NT2/D1 (cell line): ENCODE results near the gene PPM1A.
A peak's percentile ranks its signal among the peaks of the same experiment; 100 is the strongest.

Experiments
- DNase-seq: peaks from one replicate; pipeline ENCODE4 v3.0.0-alpha.2; 2011; ENCODE audit warnings: low read depth, low spot score
- H3K27me3 ChIP-seq: 2 replicates; pipeline ENCODE4 v1.6.0; 2011; ENCODE audit warnings: mild to moderate bottlenecking; ENCODE audit not compliant: insufficient read length, insufficient read depth
- H3K36me3 ChIP-seq: 2 replicates; pipeline ENCODE4 v1.6.1; 2011; ENCODE audit warnings: mild to moderate bottlenecking, low read length, mixed read lengths; ENCODE audit not compliant: insufficient read depth, insufficient read length
- H3K4me1 ChIP-seq: 2 replicates; pipeline ENCODE4 v1.5.1; 2011; ENCODE audit not compliant: insufficient read depth, insufficient read length
- H3K4me3 ChIP-seq: 2 replicates; pipeline ENCODE4 v1.5.1; 2011; ENCODE audit warnings: low read depth; ENCODE audit not compliant: insufficient read length
- H3K9ac ChIP-seq: 2 replicates; pipeline ENCODE4 v1.6.0; 2011; ENCODE audit warnings: low read depth; ENCODE audit not compliant: insufficient read length
- H3K9me3 ChIP-seq: 2 replicates; pipeline ENCODE4 v1.5.1; 2011; ENCODE audit warnings: mild to moderate bottlenecking, low read length; ENCODE audit not compliant: insufficient read depth
- SUZ12 ChIP-seq: IDR thresholded peaks from 2 replicates; pipeline ENCODE4 v1.6.1; 2011; ENCODE audit not compliant: insufficient read length, insufficient read depth; ENCODE audit errors: extremely low read depth
- YY1 ChIP-seq: IDR thresholded peaks from 2 replicates; pipeline ENCODE4 v1.6.1; 2011; ENCODE audit not compliant: insufficient read length, insufficient read depth
- ZNF274 ChIP-seq: IDR thresholded peaks from 2 replicates; pipeline ENCODE4 v1.6.1; 2011; ENCODE audit warnings: mild to moderate bottlenecking, low read depth, low read length

The PPM1A gene

DNA sequence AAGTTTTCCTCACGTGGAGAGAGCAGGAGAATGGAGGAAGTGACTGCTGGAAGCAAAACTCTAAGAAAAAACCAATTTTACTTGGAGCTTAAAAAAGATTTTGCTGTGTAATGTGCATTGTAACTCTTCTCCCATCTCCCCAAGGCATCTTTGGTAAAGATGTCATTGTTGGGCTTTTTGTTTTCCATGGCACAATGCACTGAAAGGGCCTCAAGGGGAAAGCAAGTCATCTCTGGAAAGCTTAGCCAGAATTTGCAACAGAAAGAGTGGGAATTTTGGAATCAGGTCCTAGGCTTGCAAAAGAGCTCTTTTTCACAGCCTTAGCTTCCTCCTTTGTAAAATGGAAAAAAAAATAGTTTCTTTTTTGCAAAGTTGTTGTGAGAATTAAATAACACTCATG, 7.9 kb upstream of the PPM1A start:
- TF ChIP-seq YY1 (no peak), ZNF274 (no peak), SUZ12 (no peak)
- H3K9ac ChIP-seq: no peak overlapping the region
- peaks cover 7% of the 10 kb centered on the region for H3K4me1 ChIP-seq
- no peaks in the 10 kb centered on the region for H3K9me3 ChIP-seq
- no peaks in the 10 kb centered on the region for H3K36me3 ChIP-seq
- no peaks in the 10 kb centered on the region for H3K27me3 ChIP-seq
- DNase-seq: no peak
- no peak overlapping the region for H3K4me3 ChIP-seq

DNA sequence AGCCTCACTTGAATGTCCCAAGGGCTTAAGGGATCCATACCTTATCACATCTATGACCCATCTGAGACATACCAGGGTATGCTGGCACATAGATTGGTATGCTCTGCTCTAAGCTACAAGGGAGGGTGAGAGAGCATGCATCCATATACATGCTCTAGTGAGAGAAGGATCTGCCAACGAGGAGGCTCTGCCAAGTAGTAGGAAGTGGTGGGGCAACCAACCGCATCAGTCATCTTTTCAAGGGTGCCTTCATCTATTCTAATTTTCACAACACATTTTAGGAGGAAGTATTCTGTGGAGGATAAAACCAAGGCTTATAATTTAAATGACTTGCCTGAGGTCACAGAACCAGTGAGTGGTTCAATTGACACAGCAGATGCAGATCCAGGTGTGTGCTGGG, 6.6 kb upstream of the PPM1A start:
- no peaks in the 10 kb centered on the region for H3K36me3 ChIP-seq
- H3K4me1 ChIP-seq: peaks cover 7% of the 10 kb centered on the region
- H3K9ac ChIP-seq: no peak overlapping the region
- no peak for TF ChIP-seq ZNF274
- TF ChIP-seq SUZ12: no peak
- no peak for TF ChIP-seq YY1
- no peaks in the 10 kb centered on the region for H3K27me3 ChIP-seq
- H3K9me3 ChIP-seq: no peaks in the 10 kb centered on the region
- H3K4me3 ChIP-seq: no peak overlapping the region
- no peak for DNase-seq

DNA sequence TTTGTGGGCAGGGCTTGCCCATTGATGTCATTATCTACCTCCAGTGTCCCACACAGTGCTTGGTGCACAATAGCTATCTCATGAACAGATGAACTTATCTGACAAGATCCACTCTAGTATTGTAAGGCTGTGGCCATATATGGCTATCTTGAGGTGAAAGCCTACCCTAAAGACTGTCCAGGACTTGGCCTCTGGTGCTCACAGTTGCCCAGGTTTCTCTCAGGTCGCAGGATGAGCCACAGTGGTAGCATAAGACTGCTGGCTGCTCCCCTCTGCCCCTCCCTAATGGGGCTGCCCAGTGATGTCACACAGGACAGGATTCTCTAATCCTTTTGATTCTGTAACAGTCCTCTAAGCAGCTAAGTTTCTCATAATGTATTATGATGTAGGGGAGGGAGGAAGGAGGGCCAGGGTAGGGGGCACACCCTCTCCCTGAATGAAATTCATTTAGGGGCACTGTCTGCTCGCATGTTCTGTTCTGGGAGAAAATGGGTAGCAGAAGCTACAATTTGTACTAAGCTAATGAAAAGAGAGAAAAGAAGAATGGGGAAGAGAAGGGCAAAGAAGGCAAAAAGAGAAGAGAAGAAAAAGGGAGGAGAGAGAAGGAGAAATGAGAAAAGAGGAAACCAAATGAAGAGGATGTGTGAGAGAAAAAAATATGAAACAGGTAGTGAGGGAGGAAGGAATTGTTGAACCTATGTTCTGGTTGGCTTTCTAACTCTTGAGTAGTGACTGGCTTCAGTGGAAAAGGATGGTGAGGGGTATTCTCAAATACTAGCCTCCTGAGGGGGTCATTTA, 3.4 kb upstream of the PPM1A start:
- TF ChIP-seq ZNF274: no peak
- TF ChIP-seq SUZ12: no peak
- no peaks in the 10 kb centered on the region for H3K9me3 ChIP-seq
- no peaks in the 10 kb centered on the region for H3K27me3 ChIP-seq
- H3K9ac ChIP-seq: no peak overlapping the region
- H3K4me1 ChIP-seq: peaks cover 3% of the 10 kb centered on the region
- no peak for DNase-seq
- H3K36me3 ChIP-seq: no peaks in the 10 kb centered on the region
- no peak overlapping the region for H3K4me3 ChIP-seq

DNA sequence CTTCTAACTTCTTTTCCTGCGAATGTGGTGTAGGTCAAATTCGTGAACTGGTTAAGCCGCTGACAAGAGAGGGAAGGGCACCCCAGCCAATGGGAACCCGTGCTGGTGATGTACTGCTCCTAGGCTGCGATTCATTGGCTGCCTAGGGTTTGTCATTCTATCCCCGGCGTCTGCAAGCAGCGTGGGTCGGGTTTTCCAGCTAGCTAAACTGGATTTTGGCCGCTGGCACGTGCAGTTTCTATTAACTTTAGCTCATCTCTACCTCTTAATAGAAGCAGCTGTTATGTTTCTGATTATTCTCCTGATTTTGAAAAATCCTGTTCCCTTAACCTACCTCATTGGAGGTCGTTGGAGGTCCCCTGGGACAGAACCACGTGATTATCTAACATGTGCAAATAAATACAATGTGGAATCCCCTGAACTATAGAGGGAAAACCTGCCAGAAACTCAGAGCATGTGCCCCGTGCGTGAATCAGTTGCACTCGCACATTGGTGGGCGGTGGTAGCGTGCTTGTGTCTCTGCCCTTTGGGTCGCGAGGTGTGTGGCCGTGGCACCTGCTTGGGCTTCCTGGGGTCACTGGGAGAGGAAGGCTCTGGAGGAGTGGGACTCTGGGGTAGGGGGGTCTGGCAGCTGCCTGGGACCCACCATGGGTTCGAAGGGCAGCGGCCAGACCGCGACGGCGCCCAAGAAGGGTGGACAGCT, 876 bp upstream of the PPM1A start:
- no peak for DNase-seq
- TF ChIP-seq YY1: no peak
- H3K9me3 ChIP-seq: no peaks in the 10 kb centered on the region
- no peaks in the 10 kb centered on the region for H3K27me3 ChIP-seq
- H3K9ac ChIP-seq: peak overlapping the region; percentile 99
- no peaks in the 10 kb centered on the region for H3K36me3 ChIP-seq
- peak overlapping the region; percentile 85 for H3K4me3 ChIP-seq
- no peaks in the 10 kb centered on the region for H3K4me1 ChIP-seq

DNA sequence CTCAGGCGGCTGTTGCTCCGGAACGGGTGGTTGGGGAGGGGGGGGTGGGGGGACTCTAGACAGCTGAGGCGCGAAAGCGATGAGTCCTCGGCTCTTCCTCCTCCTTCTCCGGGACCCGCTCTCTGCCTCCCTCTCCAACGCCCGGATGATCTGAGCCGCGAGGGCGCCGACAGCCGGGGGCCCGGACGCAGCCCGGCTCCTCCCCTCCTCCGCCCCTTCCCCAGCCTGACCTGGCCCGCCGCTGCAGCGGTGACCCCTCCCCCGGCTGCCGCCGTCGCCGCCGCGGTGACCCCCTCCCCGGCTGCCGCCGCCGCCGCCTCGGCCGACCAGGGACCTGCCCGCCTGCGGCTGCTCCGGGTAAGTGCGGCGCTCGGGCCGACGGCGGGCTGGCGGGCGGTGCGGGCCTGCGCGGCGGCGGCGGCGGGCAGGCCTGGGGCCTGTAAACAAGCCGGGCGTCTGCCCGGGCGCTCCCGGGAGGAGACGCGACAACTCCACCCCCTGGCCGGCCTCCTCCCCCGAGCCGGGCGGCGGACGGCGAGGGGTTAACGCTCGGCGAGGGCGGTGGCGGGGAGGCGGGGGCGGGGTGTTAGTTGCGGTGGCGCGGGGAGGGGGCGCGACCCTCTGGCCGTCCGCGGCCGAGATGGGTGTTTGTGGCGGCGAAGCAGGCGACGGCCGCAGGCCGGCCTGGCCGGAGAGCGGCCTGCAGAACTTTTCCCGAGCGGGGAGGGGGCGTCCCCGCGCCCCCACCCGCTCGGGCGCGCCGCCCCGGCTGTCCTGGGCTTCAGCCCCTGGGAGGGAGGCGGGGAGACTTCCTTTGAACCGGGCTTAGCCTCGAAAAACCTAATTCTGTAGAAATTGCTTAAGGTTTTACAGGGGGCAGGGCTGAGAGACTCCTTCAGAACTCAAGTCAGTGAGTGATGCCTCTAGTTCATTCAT, 568 bp downstream of the PPM1A start:
- Histone ChIP-seq H3K9me3 (no peaks in the 10 kb centered on the region), H3K9ac (peak overlapping the region; percentile 82), H3K4me3 (peak overlapping the region; percentile 50), H3K36me3 (no peaks in the 10 kb centered on the region), H3K4me1 (no peaks in the 10 kb centered on the region), H3K27me3 (no peaks in the 10 kb centered on the region)
- TF ChIP-seq ZNF274: no peak
- TF ChIP-seq YY1: no peak
- TF ChIP-seq SUZ12: no peak
- DNase-seq: no peak

DNA sequence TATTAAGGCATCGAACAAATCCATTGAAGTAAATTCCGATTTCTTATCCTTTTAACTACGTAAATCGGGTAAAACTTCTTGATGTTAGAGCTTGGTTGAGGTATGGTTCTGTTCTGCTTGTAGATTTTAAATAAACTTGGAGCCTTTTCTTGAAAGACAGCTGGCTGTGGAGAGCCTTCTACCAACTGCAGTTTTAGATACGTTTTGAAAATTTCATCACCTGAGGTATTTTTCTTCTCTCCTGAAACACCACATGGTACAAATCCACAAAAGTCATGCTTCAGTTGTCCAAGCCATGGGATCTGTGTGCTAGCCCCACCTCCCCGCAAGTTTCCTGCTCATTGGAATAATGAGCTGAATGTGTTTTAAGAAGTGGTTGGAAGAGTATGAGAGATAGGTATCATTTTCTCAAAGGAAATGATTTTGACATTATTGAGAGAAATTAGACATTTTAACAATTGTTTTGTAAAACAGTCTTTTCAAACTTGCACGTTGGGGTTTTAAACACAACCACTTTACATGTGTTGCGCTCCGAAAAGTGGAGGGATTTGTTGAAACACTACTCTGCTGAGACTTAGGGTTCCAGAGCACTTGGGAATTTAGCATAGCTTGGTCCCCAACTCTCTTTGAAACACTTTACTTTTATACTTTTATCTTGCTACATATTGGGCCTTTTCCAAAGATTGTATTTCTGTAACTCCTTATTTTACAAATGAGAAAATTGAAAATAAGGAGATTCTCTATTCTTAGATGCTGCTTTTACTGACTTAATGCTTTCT, 1.4 kb downstream of the PPM1A start:
- H3K36me3 ChIP-seq: no peaks in the 10 kb centered on the region
- H3K9me3 ChIP-seq: no peaks in the 10 kb centered on the region
- H3K27me3 ChIP-seq: no peaks in the 10 kb centered on the region
- no peak for DNase-seq
- peak overlapping the region; percentile 50 for H3K4me3 ChIP-seq
- TF ChIP-seq YY1: no peak
- TF ChIP-seq ZNF274: no peak
- no peak for TF ChIP-seq SUZ12
- no peaks in the 10 kb centered on the region for H3K4me1 ChIP-seq
- H3K9ac ChIP-seq: peak overlapping the region; percentile 82

DNA sequence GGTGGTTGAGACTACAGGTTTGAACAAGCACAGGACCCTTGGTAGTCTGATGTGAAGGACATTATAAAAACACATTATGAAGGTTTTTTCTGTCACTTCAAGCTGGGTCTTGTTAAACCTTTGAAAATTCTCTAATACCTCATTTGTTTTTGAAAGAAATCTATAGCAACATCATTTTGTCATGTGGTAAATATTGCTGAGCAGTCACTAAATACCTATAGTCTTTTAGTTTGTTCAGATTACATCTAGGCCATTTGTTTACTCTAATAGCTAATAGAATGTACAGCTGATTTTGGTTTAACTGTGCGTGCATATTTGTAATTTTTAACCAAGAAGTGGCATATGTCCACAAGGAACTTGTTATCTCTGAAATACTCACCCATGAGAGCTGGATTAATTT, 2.9 kb downstream of the PPM1A start:
- Histone ChIP-seq H3K9me3 (no peaks in the 10 kb centered on the region), H3K9ac (no peak overlapping the region), H3K4me3 (no peak overlapping the region), H3K27me3 (no peaks in the 10 kb centered on the region), H3K4me1 (no peaks in the 10 kb centered on the region), H3K36me3 (peaks cover 3% of the 10 kb centered on the region)
- no peak for DNase-seq
- TF ChIP-seq SUZ12: no peak
- TF ChIP-seq YY1: no peak
- TF ChIP-seq ZNF274: no peak
